ENCODE data around the gene C6orf132. TPM values are rescaled to one million over a fixed set of nuclear protein-coding genes. Genes with fewer than 3 reads are reported as not detected.
"Not testable (repeated sequence)": the region's sequence is repeated elsewhere in the genome, so short reads cannot be mapped to it uniquely, and the experiment has no call there.

Gene C6orf132
- total RNA-seq, 1 donor from 2014 or later = not detected

DNA sequence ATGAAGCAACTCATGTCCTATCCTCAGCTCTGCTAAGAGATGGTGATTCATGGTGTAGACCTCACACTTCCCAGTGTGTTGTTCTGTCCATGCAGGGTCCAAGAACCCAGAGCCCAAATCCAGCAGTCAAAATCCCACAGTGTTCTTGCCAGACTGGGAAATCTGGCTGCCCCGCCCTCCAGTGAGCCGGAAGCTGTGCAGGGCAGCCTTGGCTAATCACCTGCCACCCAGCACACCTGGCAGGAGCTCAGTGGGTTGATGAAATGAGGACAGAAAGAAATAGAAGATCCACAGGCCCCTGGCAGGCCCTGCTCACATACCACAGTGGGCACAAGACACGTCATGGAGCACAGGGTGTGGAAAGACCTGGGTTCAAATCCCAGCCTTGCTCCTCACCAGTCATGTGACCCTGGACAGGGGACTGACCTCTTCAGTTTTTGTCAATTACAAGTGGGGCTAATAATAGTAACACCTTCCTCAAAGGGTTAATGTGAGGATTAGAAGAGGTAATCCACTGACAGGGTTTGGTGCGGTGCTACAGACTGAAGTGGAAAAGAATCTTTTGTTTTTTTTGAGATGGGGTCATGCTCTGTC lies 17.1 kb upstream of the C6orf132 start:
- no peak for DNase-seq (ENCODE audit: low read depth, low spot score)

- no peak for DNase-seq (ENCODE audit: low read depth, low spot score)
These were observed 16.2 kb upstream of the C6orf132 start for GRCh38 chr6:42158631-42159030.

GRCh38 chr6:42158011-42158410 lies 15.6 kb upstream of the C6orf132 start:
- no peak for DNase-seq (ENCODE audit: low read depth, low spot score)

- DNase-seq (ENCODE audit: low read depth, low spot score) = no peak
These were observed 14.2 kb upstream of the C6orf132 start for GRCh38 chr6:42156638-42157037.

DNA sequence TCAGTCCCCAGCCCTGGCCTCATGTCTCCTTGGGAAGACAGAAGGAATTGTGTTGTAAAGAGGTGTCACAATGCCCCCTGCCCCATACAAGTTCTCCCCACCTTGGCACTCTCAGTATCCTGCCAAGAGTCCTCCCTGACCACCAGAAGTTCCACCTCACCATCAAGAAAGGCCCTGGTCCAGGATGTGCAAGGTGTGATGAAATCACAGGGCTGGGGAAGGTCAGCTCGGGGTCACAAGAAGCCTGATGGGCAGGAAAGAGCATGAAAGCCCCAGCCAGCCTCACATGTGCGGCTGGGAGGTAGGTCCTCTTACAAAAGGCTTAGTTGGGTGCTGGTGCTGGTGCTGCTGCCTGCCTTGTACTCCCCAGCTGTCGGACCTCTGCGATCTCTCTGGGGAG lies 12.9 kb upstream of the C6orf132 start:
- DNase-seq (ENCODE audit: low read depth, low spot score) = no peak

DNA sequence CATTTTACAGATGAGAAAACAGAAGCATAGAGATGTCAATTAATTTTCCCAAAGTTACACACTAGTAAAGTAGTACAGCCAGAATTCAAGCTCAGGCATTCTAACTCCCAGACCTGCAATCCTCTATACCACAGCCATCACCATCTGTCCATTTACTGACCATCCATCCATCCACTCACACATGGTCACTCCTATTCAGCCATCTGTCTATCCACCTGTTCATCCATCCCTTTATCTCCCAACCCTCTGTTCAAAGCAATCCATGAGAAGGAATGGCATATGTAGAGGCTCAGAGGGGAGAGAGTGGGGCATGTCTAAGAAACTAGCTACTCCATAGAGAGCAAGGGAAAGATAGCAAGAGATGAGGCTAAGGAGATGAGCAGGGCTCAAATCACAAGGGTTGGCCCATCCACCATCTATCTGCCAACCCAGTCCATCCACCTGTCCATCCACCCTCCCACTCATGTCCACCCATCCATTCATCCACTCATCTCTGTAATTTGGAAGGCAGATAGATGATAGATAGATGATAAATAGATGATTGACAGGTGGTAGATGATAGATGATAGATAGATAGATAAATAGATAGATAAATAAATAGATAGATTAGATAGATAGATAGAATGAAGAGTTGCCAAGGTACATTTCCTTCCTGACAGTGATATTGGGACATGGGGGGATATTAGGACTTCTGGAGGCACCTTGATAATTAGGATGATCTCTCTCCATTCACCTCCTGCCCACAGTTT lies 12.2 kb upstream of the C6orf132 start:
- DNase-seq (ENCODE audit: low read depth, low spot score) = no peak

DNA sequence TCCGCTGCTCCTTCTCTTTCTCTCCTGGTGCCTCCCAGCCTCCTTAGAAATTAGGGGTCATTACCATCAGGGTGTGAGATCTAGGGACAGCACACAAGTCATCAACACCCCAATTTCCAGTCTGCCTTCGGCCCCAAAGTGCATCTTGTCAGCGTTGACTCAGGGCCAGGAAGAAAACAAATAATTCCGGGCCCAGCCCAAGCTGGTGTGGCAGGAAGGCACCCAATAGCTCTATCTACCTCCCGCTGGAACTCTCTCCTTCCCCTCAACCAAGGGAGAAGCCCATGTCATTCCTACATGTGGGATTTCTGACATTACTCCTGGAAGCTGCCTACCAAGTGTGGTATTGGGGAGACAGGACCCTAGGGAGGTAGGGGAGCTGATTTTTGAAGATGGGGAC lies 11.5 kb upstream of the C6orf132 start:
- no peak for DNase-seq (ENCODE audit: low read depth, low spot score)

DNA sequence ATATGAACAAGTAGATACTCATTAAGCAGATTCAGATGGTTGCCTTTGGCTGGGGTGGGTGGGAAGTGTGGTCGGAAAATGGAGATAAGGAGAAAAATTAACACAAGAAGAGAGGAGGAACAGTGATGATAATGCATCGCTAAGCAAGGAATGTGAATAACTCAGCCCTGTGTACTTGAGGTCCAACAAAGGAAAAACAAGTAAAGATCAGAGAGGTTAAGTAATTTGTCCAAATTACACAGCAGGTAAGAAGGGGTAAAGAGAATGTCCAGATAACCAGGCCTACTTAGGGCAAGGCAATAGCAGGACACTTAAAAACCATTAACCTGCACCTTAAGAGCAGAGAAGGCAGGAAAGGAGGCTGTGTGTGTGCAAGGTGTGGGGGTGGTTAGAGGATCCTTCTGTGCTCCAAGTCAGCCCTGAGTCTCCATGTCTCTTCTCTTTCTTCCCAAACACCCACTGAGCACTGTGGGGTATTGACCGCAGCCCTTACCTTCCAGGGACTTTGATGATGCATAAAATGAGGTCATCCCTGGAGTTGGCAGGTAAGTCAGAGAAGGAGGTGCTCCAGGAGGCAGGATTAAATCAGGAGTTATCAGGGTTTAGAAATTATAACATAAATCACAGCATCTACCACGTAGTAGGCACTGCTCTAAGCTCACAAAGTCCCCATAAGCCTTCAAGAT lies 10.3 kb upstream of the C6orf132 start:
- not testable (repeated sequence) for DNase-seq (ENCODE audit: low read depth, low spot score)

GRCh38 chr6:42152024-42152423 lies 9.6 kb upstream of the C6orf132 start:
- DNase-seq (ENCODE audit: low read depth, low spot score) = no peak

DNA sequence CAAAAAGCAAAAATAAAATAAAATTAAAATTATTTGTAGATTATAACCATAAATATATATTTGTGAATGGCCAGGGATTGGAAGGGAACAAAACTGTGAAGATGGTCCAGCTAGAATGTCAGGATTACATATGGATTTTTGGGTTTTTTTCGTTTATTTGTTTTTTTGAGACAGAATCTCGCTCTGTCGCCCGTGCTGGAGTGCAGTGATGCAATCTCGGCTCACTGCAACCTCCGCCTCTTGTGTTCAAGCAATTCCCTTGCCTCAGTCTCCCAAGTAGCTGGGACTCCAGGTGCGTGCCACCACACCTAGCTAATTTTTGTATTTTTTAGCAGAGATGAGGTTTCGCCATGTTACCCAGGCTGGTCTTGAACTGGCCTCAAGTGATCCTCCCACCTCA lies 7.8 kb upstream of the C6orf132 start:
- DNase-seq (ENCODE audit: low read depth, low spot score) = no peak

- no peak for DNase-seq (ENCODE audit: low read depth, low spot score)
These were observed 5.6 kb upstream of the C6orf132 start for GRCh38 chr6:42148058-42148457.

- no peak for DNase-seq (ENCODE audit: low read depth, low spot score)
These were observed 4.7 kb upstream of the C6orf132 start for GRCh38 chr6:42147138-42147562.

DNA sequence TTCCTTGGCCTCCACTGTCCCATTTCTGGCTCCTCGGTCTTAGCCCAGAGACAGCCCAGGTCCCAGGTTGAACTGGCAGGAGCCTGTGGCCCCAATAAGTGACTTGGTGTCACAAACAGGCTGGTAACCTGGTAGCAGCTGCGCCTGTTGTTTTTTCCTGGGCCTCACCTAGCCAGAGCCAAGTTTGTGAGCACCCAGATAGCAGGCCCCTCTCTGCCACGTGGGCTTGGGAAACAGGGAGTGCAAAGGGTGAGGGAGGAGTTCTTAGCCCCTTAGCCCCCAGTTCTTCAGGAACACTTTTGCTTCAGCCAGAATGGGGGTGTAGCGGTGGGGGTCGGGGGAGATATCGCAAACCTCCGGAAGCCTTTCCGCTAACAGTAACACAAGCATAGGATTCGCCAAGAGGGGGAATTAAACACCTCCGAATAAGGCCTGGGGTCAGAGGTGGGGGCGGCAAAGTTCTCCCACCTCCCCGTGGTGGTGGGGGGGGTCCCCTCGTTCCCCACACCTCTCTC lies 760 bp downstream of the C6orf132 start:
- DNase-seq (ENCODE audit: low read depth, low spot score) = no peak

DNA sequence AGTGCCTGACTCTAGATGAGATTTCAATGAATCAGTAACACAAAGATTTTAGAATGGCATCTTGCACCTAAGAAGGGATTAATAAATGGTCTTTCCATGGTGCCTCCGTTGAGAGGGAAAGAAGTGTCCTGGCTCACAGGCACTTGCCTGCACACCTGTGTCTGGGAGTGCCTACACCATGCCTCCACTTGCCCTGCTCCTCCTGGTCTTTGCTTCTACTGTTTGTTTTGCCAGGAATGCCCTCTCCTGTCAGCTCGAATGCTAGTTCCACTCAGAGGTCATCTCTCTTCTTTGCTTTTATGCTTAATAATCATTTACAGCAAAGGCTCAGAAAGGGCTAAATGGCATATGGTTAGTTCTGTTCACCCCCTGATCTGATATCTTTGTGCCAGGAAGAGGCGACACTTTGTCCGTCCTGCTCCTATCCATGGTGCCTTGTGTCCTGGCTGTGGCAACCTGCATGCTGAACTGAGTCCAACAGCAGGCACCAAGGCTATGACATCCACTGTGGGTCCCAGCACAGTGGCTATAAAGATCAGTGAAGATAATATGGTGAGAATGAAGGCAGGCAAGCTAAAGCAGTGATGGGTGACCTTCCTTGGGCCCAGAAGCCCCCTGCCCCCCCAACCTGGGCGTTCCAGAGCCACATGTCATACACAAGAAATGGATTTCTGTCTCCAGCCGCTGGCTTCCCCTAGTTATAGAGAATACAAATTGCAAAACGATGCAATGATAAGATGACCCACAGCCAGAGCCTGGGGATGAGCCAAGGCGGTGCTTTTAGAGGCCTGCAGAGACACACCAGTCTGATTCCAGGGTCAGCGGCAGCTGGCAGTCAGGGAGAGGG lies 1.4 kb downstream of the C6orf132 start:
- DNase-seq (ENCODE audit: low read depth, low spot score) = no peak

DNA sequence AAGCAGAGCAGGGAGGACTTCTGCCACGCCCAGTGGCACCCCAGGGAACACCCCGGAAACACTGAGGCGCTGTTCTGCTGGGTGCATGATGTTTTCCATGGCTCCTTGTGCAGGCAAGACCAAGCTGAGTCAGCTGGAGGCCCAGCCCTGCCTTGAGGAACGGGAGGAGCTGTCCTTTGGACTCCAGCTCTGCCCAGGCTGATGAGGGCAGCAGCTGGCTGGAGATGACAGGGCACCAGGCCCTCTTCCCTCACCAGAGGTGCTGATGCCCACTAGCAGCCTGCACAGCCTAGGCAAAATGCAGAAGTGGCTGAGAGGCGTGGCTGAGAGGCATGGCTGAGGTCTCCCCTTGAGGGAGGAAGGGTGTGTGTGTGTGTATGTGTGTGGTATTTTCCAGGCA lies 2.4 kb downstream of the C6orf132 start:
- no peak for DNase-seq (ENCODE audit: low read depth, low spot score)

DNA sequence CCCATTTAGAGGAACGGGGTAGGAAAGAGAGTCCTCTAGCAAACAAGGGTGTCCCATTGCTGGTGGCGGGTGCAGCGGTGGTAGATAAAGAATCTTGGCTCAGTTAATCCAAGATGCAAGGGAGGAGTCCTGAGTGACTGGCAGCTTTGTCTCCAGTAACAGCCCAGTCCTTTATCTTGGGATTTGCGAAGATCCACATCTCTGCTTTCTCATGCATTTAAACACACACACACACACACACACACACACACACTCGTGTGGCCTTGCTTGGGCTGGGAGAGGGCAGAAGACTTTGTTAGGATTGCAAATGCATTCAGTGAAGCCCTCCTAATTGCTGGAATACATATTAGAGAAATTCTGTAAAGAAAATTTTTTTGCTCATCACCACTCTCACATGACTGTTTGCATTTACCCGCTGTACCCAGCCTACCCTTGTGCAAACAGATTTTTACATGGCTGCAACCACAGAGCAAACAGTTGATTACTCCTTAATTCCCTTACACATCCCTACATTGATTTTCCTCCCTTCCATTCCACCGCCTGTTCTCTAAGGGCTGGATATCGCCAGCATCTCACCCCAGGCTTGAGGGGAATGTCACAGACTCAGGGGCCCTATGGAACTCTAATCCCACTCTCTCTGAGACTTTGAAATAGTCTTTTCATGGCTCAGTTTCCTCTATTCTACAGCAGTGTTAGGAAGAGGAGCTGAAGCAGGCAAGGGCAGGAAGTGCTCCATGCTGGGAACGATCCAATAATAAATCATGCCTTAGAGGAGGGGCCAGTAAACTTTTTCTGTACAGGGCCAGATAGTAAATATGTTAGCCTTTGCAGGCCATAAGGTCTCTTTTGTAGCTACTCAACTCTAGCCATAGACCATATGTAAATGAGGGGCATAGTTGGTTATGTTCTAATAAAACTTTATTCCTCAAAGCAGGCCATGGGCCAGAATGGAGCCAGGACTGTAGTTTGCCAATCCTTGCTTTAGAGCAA lies 3.5 kb downstream of the C6orf132 start:
- DNase-seq (ENCODE audit: low read depth, low spot score) = no peak

- DNase-seq (ENCODE audit: low read depth, low spot score) = no peak
These were observed 4.2 kb downstream of the C6orf132 start for GRCh38 chr6:42138190-42138589.

DNA sequence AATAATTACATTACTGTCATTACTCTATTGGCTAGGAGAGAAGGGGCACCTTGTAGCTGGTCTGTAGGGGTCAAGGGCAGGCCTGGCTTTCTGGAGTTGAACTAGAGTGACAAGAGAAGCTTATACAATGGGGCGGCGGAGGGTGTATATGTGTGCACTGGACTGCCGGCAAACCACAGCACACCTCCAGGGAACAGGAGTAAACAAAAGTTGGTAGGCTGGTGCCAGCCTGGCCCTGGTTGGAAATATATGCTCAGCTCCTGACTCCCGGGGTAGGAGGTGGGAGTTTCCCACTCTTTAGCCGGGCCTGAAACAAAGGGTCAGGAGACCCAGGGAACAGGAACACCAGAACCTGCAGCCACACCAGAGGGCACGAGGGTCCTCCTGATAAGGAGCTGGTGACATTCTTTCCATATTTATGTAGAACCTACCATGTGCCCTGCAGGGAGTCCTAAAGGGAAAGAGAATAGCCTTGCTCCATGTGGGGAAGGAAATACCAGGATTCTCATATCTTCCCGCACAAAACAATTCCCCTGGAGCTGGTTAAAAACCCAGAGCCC lies 5.1 kb downstream of the C6orf132 start:
- DNase-seq (ENCODE audit: low read depth, low spot score) = no peak

GRCh38 chr6:42136508-42137193 lies 5.8 kb downstream of the C6orf132 start:
- no peak for DNase-seq (ENCODE audit: low read depth, low spot score)
